Heart right ventricle (tissue), 16 donors: ENCODE measurements around the gene TTLL11. TPM values are rescaled to one million over a fixed set of nuclear protein-coding genes. Genes with fewer than 3 reads are reported as not detected.

Source experiments
- ATAC-seq, 8 donors: fragments of 200-7000 bp; cut with Tn5 transposase; one replicate each; pipeline ENCODE4 v1.9.1; 2020; ENCODE audit warnings: mild to moderate bottlenecking in 8 of 8, moderate library complexity in 8 of 8, moderate number of reproducible peaks in 1 of 8
- DNase-seq, 2 donors: peaks; one replicate each; pipeline ENCODE4 v3.0.0-alpha.2; 2020
- H3K27ac ChIP-seq, 10 donors: fragments of 200-600 bp; sonication (generic) in 2 of 10; one replicate each; pipeline versions ENCODE4 v1.5.0 to v1.8.0; 2020 to 2022; ENCODE audit warnings: mild to moderate bottlenecking in 3 of 10
- H3K27me3 ChIP-seq, 7 donors: fragments of 200-600 bp; one replicate each; pipeline ENCODE4 v1.8.0; 2021 to 2022; ENCODE audit warnings: mild to moderate bottlenecking in 2 of 7
- H3K36me3 ChIP-seq, 9 donors: fragments of 200-600 bp; sonication (generic) in 1 of 9; one replicate each; pipeline versions ENCODE4 v1.5.0 to v1.8.0; 2020 to 2022; ENCODE audit warnings: mild to moderate bottlenecking in 2 of 9
- H3K4me1 ChIP-seq, 9 donors: fragments of 200-600 bp; sonication (generic) in 1 of 9; one replicate each; pipeline versions ENCODE4 v1.5.0 to v1.8.0; 2020 to 2022; ENCODE audit warnings: mild to moderate bottlenecking in 4 of 9
- H3K4me3 ChIP-seq, 10 donors: fragments of 200-600 bp; sonication (generic) in 2 of 10; one replicate each; pipeline versions ENCODE4 v1.5.0 to v1.8.0; 2020 to 2022; ENCODE audit warnings: mild to moderate bottlenecking in 7 of 10, moderate library complexity in 2 of 10
- H3K9me3 ChIP-seq, 11 donors: fragments of 200-600 bp in 10 of 11; sonication (generic) in 2 of 11; one replicate each; pipeline versions ENCODE4 v1.5.0 to v1.8.0; 2013 to 2022; ENCODE audit warnings: mild to moderate bottlenecking in 2 of 11, control low read depth in 1 of 11, moderate library complexity in 1 of 11
- WGBS, 2 donors: extraction: QIAGEN DNeasy Blood & Tissue Kit; methylation state at CpG; one replicate each; pipeline ENCODE4 v1.1.7; 2013; ENCODE audit warnings: inconsistent platforms in 1 of 2; 5-methylcytosine and 5-hydroxymethylcytosine counted together
- intact Hi-C, 10 donors: fragments of 100-400 bp; cut with DNase I; formaldehyde crosslinking; loops; one replicate each; pipeline versions ENCODE4 v1.11.1 to v1.14.2; 2022
- polyA plus RNA-seq, 2 donors: library from polyadenylated mRNA; stranded (reverse); fragments of 200-250 nt; gene quantifications; one replicate each; pipeline ENCODE4 v1.2.3, GENCODE V29; 2013
- total RNA-seq, 10 donors: library from RNA; stranded (reverse); fragmentation: NEBNext Ultra II Directional in 3 of 10; extraction: Animal tissue kit (Norgen Biotek cat#: 25700) in 3 of 10; gene quantifications; one replicate each; pipeline versions ENCODE4 v1.2.1 to v1.2.4, GENCODE V29; 2021 to 2023
- TF ChIP-seq, protein P1 (sequence below), 9 donors: fragments of 200-600 bp; sonication (generic) in 2 of 9; IDR thresholded peaks; one replicate each; pipeline versions ENCODE4 v1.5.0 to v1.8.0; 2021 to 2022; ENCODE audit warnings: antibody characterized with exemption in 9 of 9, mild to moderate bottlenecking in 5 of 9, moderate library complexity in 1 of 9
- donor health status: Arrhythmogenic right ventricular cardiomyopathy.
- donor health status: ischemic (EF 13 %, LVEDD 7.1; RV severe dilation, severe dysfunction).
- donor health status: healthy with polysubstance abuse.
- donor health status: DM: no; HTN: yes; CAD: no.
- donor health status: DM: no; HTN: no; CAD: no.
- donor health status: ischemic (EF 25% LVEDD 6.9; RV normal size, moderate dysfunction).
- donor health status: ischemic (EF 25% LVEDD 5.7; RV mildly dilated, moderate dysfunction).
- donor health status: healthy.
- donor health status: DM: yes; HTN: yes; CAD: no.
- donor health status: Ischemic cardiomyopathy.
- donor health status: ischemic (EF 35%, LVEDD 5.7; RV mildly dilated, moderate dysfunction).
- donor health status: nonischemic (EF 11% LVEDD 7.7; RV severe dilation, severe dysfunction).
- donor health status: DM: yes; HTN: yes; CAD: no.
- donor health status: PGD.
- donor health status: ischemic (EF 29% LVEDD 5.4; RV normal size, mild dysfunction).
- donor health status: nonischemic (EF 23%, LVEDD 6.1; RV moderate dilation, normal function).

Gene TTLL11
- total and polyA plus RNA-seq, 12 donors: 2.6 to 8.7 (median 5.8) TPM

DNA sequence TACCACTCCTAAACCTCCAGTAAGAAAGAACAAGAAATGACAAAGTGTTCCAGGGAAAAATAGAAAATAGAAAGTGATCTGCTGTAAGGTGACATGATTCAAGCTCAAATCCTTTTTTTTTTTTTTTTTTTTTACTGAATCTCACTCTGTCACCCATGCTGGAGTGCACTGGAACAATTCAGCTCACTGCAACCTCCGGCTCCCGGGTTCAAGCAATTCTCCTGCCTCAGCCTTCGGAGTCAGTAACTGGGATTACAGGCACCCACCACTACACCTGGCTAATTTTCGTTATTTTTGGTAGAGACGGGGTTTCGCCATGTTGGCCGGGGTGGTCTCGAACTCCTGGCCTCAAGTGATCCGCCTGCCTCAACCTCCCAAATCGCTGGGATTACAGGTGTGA lies 35.9 kb downstream of the TTLL11 start:
- WGBS, 2 donors: 98% methylated on average over 10 of the region's 10 CpGs
- Histone ChIP-seq H3K9me3 (no peaks in the 10 kb centered on the region), H3K4me1 (peaks cover 0 to 7% (median 0%) of the 10 kb centered on the region in 9 donors), H3K4me3 (no peak overlapping the region), H3K36me3 (peaks cover 0 to 3% (median 0%) of the 10 kb centered on the region in 9 donors), H3K27ac (no peak overlapping the region), H3K27me3 (no peaks in the 10 kb centered on the region)
- intact Hi-C loops: no loop called here
- TF ChIP-seq, protein P1, sequence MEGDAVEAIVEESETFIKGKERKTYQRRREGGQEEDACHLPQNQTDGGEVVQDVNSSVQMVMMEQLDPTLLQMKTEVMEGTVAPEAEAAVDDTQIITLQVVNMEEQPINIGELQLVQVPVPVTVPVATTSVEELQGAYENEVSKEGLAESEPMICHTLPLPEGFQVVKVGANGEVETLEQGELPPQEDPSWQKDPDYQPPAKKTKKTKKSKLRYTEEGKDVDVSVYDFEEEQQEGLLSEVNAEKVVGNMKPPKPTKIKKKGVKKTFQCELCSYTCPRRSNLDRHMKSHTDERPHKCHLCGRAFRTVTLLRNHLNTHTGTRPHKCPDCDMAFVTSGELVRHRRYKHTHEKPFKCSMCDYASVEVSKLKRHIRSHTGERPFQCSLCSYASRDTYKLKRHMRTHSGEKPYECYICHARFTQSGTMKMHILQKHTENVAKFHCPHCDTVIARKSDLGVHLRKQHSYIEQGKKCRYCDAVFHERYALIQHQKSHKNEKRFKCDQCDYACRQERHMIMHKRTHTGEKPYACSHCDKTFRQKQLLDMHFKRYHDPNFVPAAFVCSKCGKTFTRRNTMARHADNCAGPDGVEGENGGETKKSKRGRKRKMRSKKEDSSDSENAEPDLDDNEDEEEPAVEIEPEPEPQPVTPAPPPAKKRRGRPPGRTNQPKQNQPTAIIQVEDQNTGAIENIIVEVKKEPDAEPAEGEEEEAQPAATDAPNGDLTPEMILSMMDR (IDR thresholded peaks at IDR 0.05): no peak
- DNase-seq (no peak), ATAC-seq (no peak)

DNA sequence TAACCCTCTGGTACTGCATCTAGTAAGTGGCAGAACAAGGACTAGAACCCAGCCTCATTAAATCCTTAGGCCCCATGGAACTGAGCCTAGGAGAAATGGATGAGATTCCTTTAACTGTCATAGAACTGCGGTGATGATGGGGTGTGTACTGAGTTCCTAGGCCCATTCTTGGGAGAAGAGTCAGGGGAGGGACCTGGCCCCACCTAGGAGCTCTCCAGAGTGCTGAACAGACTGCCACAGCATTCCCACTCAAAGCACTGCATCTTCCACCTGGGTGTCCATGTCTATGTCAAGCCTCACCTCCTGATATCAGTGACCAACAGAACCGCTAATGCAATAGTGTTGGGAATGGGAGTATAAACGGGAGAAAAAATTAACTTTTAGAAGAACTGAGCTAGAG lies 36.6 kb downstream of the TTLL11 start:
- H3K27ac ChIP-seq: no peak overlapping the region
- no peaks in the 10 kb centered on the region for H3K9me3 ChIP-seq
- 86 to 87% methylated on average over 3 of the region's 3 CpGs for WGBS, 2 donors
- H3K27me3 ChIP-seq: no peaks in the 10 kb centered on the region
- no peak overlapping the region for H3K4me3 ChIP-seq
- H3K36me3 ChIP-seq: peaks cover 0 to 3% (median 0%) of the 10 kb centered on the region in 9 donors
- ATAC-seq (peak in 1 of 8 donors; percentile 44), DNase-seq (no peak)
- intact Hi-C loops: no loop called here
- TF ChIP-seq, protein P1 (IDR thresholded peaks at IDR 0.05): no peak
- H3K4me1 ChIP-seq: peaks cover 0 to 7% (median 0%) of the 10 kb centered on the region in 9 donors

DNA sequence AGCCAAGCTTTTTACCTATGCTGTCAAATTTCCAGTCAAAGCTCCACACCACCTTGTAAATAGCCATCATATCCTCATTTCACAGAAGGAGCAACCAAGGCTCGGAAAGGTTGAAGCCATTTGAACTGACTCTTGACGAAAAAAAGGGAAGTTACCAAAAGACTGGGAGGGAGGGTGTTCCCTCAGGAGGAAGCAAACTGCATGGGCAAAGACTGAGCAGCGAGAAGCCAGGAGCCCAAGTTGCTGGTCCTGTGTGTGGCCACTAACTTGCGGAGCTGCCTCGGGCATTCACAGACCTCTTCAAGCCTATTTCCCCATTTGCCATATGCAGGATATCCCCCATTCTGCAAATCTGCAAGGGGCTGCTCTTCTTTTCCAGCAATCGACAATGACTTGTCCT lies 37.4 kb downstream of the TTLL11 start:
- WGBS, 2 donors: 91 to 95% methylated on average over 6 of the region's 6 CpGs
- TF ChIP-seq, protein P1 (IDR thresholded peaks at IDR 0.05): no peak
- no peak overlapping the region for H3K27ac ChIP-seq
- intact Hi-C loops: no loop called here
- no peak overlapping the region for H3K4me3 ChIP-seq
- ATAC-seq (peak in 1 of 8 donors; percentile 9), DNase-seq (no peak)
- peaks cover 0 to 9% (median 0%) of the 10 kb centered on the region in 9 donors for H3K4me1 ChIP-seq
- no peaks in the 10 kb centered on the region for H3K27me3 ChIP-seq
- H3K36me3 ChIP-seq: peaks cover 0 to 3% (median 0%) of the 10 kb centered on the region in 9 donors
- no peaks in the 10 kb centered on the region for H3K9me3 ChIP-seq

DNA sequence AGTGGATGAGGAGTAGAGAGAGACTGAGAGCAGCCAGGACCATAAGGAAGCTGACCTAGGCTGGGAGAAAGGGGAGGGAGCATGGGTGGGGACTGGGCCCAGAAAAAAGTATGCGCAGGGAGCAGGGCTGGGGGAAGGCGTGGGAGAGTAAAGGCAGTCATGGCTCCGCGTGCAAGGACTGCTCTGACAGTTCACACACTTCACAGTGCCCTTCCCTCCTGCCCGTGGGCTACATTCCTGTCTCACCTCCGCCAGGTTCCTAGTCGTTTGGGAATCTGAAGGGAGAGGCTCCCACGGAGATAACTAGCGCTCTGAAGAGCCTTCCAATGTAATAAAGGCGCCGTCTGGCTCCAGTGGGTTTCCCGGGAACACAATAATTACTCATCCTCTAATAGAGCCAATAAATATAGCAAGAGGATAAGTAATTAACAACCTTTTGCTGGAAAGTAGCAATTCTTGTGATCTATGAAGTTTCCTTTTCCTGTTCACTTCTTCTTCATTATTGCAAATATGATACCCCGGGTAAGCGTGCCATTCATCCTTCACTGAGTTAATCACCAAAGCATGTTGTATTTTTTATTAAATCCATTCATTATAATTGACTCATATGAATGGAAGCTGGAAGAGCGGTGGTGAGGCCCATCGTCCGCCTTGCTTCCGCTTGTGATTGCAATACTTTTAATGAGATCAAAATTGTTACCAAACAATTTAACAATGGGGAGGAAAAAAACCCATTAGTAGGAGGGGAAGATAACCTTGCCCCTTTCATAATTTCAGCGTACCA lies 39.3 kb downstream of the TTLL11 start:
- TF ChIP-seq, protein P1 (IDR thresholded peaks at IDR 0.05): no peak

More for the DNA sequence above, 39.3 kb downstream of the TTLL11 start:
- H3K27ac ChIP-seq: no peak overlapping the region
- intact Hi-C loops: no loop called here
- peaks cover 0 to 9% (median 0%) of the 10 kb centered on the region in 9 donors for H3K4me1 ChIP-seq
- no peaks in the 10 kb centered on the region for H3K9me3 ChIP-seq
- H3K27me3 ChIP-seq: no peaks in the 10 kb centered on the region
- peaks cover 0 to 1% (median 0%) of the 10 kb centered on the region in 9 donors for H3K36me3 ChIP-seq
- no peak for DNase-seq
- WGBS, 2 donors: 82 to 83% methylated on average over 19 of the region's 19 CpGs
- H3K4me3 ChIP-seq: no peak overlapping the region
- ATAC-seq: no peak
